ENCODE measurements around the gene NMS. TPM values are rescaled to one million over a fixed set of nuclear protein-coding genes. Genes with fewer than 3 reads are reported as not detected.

The NMS gene
- total RNA-seq, 2 donors from 2014 or later = not detected

DNA sequence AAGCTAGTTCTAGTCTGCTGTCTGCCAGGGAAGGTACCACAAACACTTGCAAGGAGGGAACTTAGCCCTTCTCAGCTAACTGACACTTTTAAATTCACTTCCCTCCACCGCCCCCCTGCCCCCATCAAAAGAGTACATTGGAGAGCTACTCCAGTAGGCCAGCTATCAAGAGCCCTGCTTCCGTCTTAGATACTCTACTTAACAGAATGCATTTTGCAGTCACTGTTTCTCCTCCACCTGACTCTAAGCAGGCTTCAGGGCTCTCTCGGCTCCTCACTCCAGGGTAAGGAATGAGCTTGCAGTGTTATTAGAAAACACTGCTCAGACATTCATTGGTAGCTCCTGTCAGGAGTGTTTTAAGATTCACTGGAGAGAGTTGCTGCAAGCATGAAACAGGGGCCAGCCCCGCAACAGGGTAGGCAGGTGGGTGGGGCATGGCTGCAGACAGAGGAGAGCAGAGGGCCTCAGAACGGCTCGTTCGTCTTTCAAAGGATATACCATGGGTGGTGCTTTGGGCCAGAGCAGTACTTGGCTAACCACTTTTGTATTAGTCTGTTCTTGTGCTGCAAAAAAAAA is 57.2 kb downstream of the NMS start:
- 79 to 87% methylated on average over 3 to 7 of the region's 7 CpGs for WGBS, 2 experiments (ENCODE audit: insufficient coverage in 1 of 2, insufficient read length in 1 of 2)
- Mint-ChIP-seq H3K36me3 (ENCODE audit: low read depth) (no peaks in the 10 kb centered on the region), H3K4me1 (no peaks in the 10 kb centered on the region), H3K27ac (no peak overlapping the region), H3K4me3 (no peak overlapping the region), H3K9me3 (no peaks in the 10 kb centered on the region), H3K27me3 (ENCODE audit: insufficient read depth) (no peaks in the 10 kb centered on the region)
- Histone ChIP-seq H3K36me3 (ENCODE audit: control insufficient read depth, insufficient read depth, low read length) (no peaks in the 10 kb centered on the region), H3K4me1 (ENCODE audit: control insufficient read depth, insufficient read depth, low read length) (no peaks in the 10 kb centered on the region), H3K9me3 (ENCODE audit: control insufficient read depth, low read length) (no peaks in the 10 kb centered on the region), H3K27ac (ENCODE audit: low read depth, low read length) (no peak overlapping the region), H3K27me3 (ENCODE audit: control insufficient read depth, insufficient read depth, low read length, poor library complexity, severe bottlenecking) (no peaks in the 10 kb centered on the region), H3K4me3 (ENCODE audit: low read length) (no peak overlapping the region), H3K9ac (ENCODE audit: extremely low read depth, low read length, poor library complexity, severe bottlenecking) (no peak overlapping the region)
- no peak for DNase-seq
- no peak for TF ChIP-seq CTCF (conservative IDR thresholded peaks at IDR 0.05)

GRCh38 chr2:100529176-100529575 is 58.9 kb downstream of the NMS start:
- Mint-ChIP-seq H3K27ac (no peak overlapping the region), H3K36me3 (ENCODE audit: low read depth) (no peaks in the 10 kb centered on the region), H3K27me3 (ENCODE audit: insufficient read depth) (no peaks in the 10 kb centered on the region), H3K9me3 (peaks cover 4% of the 10 kb centered on the region), H3K4me1 (no peaks in the 10 kb centered on the region), H3K4me3 (no peak overlapping the region)
- Histone ChIP-seq H3K4me3 (ENCODE audit: low read length) (no peak overlapping the region), H3K9ac (ENCODE audit: extremely low read depth, low read length, poor library complexity, severe bottlenecking) (no peak overlapping the region), H3K36me3 (ENCODE audit: control insufficient read depth, insufficient read depth, low read length) (no peaks in the 10 kb centered on the region), H3K4me1 (ENCODE audit: control insufficient read depth, insufficient read depth, low read length) (no peaks in the 10 kb centered on the region), H3K27me3 (ENCODE audit: control insufficient read depth, insufficient read depth, low read length, poor library complexity, severe bottlenecking) (no peaks in the 10 kb centered on the region), H3K9me3 (ENCODE audit: control insufficient read depth, low read length) (no peaks in the 10 kb centered on the region), H3K27ac (ENCODE audit: low read depth, low read length) (no peak overlapping the region)
- no peak for DNase-seq
- WGBS, 2 experiments (ENCODE audit: insufficient coverage in 1 of 2, insufficient read length in 1 of 2) = 91 to 96% methylated on average over 5 to 7 of the region's 8 CpGs
- TF ChIP-seq CTCF (conservative IDR thresholded peaks at IDR 0.05) = no peak

GRCh38 chr2:100529900-100530299 is 59.6 kb downstream of the NMS start:
- no peak overlapping the region for H3K27ac ChIP-seq (ENCODE audit: low read depth, low read length)
- Mint-ChIP-seq H3K4me1 (no peaks in the 10 kb centered on the region), H3K27ac (no peak overlapping the region), H3K36me3 (ENCODE audit: low read depth) (no peaks in the 10 kb centered on the region), H3K4me3 (no peak overlapping the region), H3K9me3 (peaks cover 4% of the 10 kb centered on the region), H3K27me3 (ENCODE audit: insufficient read depth) (no peaks in the 10 kb centered on the region)
- no peaks in the 10 kb centered on the region for H3K4me1 ChIP-seq (ENCODE audit: control insufficient read depth, insufficient read depth, low read length)
- no peak overlapping the region for H3K9ac ChIP-seq (ENCODE audit: extremely low read depth, low read length, poor library complexity, severe bottlenecking)
- H3K4me3 ChIP-seq (ENCODE audit: low read length) = no peak overlapping the region
- DNase-seq = no peak
- no peaks in the 10 kb centered on the region for H3K27me3 ChIP-seq (ENCODE audit: control insufficient read depth, insufficient read depth, low read length, poor library complexity, severe bottlenecking)
- H3K36me3 ChIP-seq (ENCODE audit: control insufficient read depth, insufficient read depth, low read length) = no peaks in the 10 kb centered on the region
- no peak for TF ChIP-seq CTCF (conservative IDR thresholded peaks at IDR 0.05)
- WGBS, 2 experiments (ENCODE audit: insufficient coverage in 1 of 2, insufficient read length in 1 of 2) = 78 to 95% methylated on average over 6 of the region's 6 CpGs
- no peaks in the 10 kb centered on the region for H3K9me3 ChIP-seq (ENCODE audit: control insufficient read depth, low read length)

Other genes starting within 250 kb of the NMS start
- gene LONRF2, start 148.0 kb upstream of the NMS start, total RNA-seq = under 1 TPM; 0.40 to 0.71 TPM
- gene CHST10, start 52.8 kb upstream of the NMS start, total RNA-seq = 10 to 100 TPM; 17.6 to 18.5 TPM
- gene PDCL3, start 92.5 kb downstream of the NMS start, total RNA-seq = 10 to 100 TPM; 40.3 to 46.1 TPM